Left renal cortex interstitium (tissue), 4 donors: ENCODE data around the gene MYO1E. TPM values are rescaled to one million over a fixed set of nuclear protein-coding genes. Genes with fewer than 3 reads are reported as not detected.
A peak's percentile ranks its signal among the peaks of the same experiment; 100 is the strongest.

Experiments used
- DNase-seq, 4 donors: peaks; one replicate each; pipeline ENCODE4 v3.0.0-alpha.2; 2013; ENCODE audit warnings: low read depth in 4 of 4, low spot score in 2 of 4, missing footprints in 1 of 4
- polyA plus RNA-seq, 4 donors: library from polyadenylated mRNA; unstranded; fragments of 120-200 nt; gene quantifications; one replicate each; pipeline ENCODE4 v1.2.1, GENCODE V29; 2013; ENCODE audit not compliant: insufficient read length in 4 of 4

The MYO1E gene
- polyA plus RNA-seq, 4 donors = 138 to 174 (median 146) TPM

GRCh38 chr15:59240036-59240435 lies 132.6 kb downstream of the MYO1E start:
- DNase-seq = no peak

DNA sequence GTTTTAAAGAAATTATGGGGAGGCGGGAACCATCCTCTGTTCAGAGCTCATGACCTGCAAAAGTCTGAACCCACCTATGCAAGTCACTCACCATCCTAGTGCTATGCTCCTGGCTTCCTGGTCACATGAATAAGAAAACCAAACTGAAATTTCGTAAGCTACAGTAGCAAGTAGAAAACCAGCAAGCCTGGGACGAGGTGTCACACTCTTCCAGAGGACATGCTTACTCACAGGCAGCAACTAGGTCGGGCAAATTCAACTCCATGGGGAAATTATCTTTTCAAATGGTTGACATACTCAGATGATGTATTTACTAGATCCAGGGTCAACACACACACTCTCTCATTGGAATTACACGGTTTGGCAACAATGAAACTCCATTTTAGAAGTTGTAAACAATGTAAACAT lies 134.7 kb downstream of the MYO1E start:
- DNase-seq = no peak

DNA sequence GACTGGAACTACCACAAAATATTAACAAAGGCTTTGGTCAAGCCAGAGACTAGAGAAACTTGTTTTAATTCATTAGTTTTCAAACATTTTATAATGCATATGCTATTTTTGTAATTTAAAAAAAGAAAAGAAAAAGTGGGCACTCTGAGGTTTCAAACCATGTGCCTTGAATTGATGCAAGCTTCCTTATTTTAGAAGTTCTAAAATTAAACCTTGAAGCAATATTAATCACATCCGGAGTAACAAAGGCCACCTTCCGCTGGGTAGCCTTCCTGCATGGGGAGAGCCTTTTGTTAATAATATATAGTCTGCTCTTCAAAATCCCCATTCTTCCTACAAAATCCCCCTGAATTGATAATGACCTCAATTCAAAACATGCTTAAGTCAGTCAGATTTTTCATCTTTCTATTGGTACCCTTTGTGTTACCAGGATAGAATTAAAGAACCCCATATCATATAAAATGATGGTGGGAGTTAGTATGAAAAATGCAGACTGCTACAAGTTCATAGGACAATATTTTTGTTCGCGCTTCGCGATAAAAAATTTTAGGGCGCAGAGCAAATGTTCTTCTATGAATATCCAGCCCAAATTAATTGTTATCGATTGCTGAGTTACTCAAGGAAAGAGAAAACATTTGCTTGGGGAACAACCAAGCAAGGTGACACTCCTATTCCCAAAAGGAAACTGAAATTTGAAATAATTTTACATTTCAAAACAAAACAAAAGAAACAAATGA lies 135.4 kb downstream of the MYO1E start:
- DNase-seq = no peak

GRCh38 chr15:59236394-59236793 lies 136.3 kb downstream of the MYO1E start:
- no peak for DNase-seq

- no peak for DNase-seq
These were observed 140.2 kb downstream of the MYO1E start for GRCh38 chr15:59232476-59232875.

GRCh38 chr15:59230531-59231055 lies 142.1 kb downstream of the MYO1E start:
- no peak for DNase-seq

GRCh38 chr15:59229453-59229852 lies 143.2 kb downstream of the MYO1E start:
- DNase-seq = no peak

- no peak for DNase-seq
These were observed 143.7 kb downstream of the MYO1E start for GRCh38 chr15:59229015-59229414.

DNA sequence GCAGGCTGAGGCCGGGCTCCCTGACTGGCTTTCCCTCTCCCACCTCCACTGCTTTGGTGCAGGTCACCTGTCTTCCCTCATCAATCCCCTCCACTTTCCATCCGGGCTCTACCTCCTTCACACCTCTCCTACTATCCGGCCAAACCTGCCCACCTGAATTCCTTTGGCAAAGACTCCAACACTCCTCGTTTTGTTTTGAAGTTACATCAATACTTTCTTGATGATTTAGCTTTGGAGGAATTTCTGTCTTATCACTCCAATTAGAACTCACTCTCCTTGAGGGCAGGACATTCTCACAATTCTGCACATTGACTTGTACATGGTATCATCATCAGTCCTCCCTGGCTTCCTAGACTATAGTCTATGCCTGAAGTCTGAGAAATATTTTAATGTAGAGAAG lies 145.7 kb downstream of the MYO1E start:
- no peak for DNase-seq

- DNase-seq = no peak
These were observed 148.2 kb downstream of the MYO1E start for GRCh38 chr15:59224474-59224873.

DNA sequence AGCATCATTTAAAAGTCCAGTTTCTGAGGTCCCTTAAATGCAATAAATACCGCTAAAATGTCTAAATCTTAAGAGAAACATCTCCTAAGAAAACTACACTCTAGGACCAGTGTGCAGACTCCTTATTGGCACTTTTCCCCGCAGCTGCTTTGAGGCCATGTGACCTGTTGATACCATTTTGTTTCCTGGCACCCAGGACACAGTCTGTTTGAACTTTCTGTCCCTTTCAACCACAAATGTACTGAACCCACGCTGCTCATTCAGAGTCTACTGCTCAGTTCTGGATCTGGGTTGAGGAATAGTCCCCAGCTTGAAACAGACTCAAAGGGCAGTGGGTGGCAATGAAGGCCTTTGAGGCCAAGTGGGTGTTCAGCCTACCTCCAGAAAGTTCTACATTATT lies 148.9 kb downstream of the MYO1E start:
- DNase-seq = no peak

- no peak for DNase-seq
These were observed 149.6 kb downstream of the MYO1E start for GRCh38 chr15:59222906-59223550.

DNA sequence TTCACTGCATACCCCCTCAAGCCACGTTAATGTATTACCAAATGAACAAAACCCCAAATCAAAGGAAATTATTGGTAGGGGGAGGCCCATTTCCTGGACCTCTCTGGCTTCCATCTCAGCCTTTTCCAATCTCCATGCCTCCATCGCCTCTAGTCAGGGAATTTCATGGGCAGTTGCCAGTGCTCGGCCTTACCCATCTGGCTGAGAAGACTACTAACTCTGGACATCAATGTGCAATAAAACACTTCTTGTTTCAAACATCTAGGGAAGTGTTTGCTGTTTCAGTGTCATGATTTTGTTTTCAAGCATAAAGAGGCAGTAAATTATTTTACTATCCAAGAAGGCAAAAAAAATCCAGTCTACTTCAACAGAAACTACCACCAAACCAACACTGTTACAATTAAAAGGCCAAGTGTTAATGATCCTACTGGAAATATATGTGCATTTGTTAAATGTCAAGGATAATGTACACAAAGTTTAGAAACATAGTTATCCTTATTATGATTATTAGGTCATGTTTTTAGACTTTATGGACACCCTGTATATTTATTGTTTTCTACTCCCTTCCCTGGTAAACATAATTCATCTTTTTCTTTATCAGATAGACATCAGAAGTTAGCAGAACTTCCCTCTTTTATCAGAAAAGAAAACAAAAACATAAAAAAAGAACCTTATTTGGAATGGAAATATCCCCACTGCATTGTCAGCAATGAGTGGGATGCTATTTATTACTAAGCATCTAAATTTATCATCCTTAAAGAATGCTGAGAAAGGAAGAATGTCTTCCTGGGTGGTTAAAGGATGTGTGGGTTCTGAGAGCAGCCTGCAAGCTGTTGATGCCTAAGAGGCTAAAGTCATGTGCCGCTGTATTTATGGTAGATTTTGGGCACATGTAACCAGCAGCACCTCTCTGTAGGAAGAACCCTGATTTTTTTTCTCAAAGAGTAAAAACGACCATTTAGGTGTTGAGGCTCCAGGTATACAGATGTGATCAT lies 150.9 kb downstream of the MYO1E start:
- DNase-seq = peak in 1 of 4 donors; percentile 37

GRCh38 chr15:59218710-59219109 lies 154.0 kb downstream of the MYO1E start:
- DNase-seq = no peak

DNA sequence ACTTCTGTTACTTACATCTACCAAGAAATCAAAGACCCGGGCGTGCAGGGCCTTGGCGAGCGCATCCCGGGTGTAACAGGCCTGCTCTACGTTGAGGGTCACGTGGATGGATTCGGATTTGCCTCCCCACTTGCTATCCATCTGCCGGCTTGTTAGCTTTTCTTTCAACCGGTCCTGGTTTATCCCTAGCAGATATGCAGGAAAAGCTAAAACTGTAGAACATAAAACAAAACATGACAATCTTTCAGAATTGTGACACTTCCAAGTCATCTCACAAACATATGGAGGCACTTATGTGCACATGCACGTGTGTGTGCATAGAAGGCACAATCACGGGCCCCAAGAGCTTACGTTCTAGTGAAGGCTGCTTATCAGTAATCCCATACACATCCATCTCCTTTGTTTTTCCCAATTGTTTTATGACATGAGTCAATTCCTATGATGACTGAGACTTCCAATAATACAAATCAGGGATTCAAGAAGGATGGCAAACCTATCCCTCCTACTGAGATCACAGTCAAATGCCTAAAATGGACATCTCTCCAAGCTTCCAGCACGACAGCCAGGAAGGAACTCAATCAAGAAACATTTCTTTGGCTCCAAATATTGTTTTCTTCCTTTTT lies 154.7 kb downstream of the MYO1E start:
- no peak for DNase-seq

DNA sequence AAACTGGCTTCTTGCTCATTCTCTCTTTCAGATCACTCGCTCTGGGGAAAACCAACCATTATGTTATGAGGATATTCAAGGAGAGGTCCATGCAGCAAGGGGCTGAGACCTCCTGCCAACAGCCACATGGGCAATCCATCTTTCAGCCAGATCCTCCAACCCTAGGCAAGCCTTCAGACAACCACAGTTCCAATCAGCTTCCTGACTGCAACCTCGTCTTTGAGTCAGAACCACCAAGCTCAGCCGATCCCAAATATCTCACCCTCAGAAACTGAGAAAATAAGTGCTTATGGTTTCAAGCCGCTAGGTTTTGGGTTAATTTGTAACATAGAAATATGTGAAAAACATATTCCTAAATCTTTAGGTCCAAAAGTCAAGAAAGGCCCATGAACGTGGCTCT lies 155.8 kb downstream of the MYO1E start:
- DNase-seq = no peak

- DNase-seq = no peak
These were observed 162.5 kb downstream of the MYO1E start for GRCh38 chr15:59210186-59210585.

GRCh38 chr15:59208613-59209249 lies 163.9 kb downstream of the MYO1E start:
- no peak for DNase-seq

DNA sequence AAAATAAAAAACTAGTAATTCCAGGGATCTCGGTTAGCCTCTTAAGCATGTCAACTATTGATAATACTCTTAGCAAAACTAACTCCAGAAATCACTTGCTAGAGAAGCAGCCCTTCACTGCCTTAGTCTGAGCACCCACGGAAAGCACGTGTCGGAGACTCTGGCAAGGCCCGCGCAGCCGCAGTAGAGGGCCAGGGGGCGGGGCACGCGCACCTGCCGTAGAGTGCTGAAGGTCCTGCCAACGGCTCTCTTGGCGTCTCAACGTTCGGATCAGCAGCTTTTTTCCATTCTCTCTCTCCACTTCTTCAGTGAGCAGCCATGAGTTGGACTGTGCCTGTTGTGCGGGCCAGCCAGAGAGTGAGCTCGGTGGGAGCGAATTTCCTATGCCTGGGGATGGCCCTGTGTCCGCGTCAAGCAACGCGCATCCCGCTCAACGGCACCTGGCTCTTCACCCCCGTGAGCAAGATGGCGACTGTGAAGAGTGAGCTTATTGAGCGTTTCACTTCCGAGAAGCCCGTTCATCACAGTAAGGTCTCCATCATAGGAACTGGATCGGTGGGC lies 166.0 kb downstream of the MYO1E start, which contains the start of gene LDHAL6B:
TSS of gene LDHAL6B (plus strand) at position 221 of the 561 bp plus-strand sequence. CDS start at position 319, 98 bp downstream.
- no peak for DNase-seq
